SH-SY5Y (cell line): ENCODE measurements around the gene DOC2A.

Source experiments
- GATA2 ChIP-seq: IDR thresholded peaks from 2 replicates; pipeline ENCODE4 v1.6.1; 2011; ENCODE audit warnings: mild to moderate bottlenecking, low read depth, low read length
- GATA3 ChIP-seq: IDR thresholded peaks from 2 replicates; pipeline ENCODE4 v1.6.1; 2011; ENCODE audit warnings: low read depth, mild to moderate bottlenecking, low read length, moderate library complexity

DNA sequence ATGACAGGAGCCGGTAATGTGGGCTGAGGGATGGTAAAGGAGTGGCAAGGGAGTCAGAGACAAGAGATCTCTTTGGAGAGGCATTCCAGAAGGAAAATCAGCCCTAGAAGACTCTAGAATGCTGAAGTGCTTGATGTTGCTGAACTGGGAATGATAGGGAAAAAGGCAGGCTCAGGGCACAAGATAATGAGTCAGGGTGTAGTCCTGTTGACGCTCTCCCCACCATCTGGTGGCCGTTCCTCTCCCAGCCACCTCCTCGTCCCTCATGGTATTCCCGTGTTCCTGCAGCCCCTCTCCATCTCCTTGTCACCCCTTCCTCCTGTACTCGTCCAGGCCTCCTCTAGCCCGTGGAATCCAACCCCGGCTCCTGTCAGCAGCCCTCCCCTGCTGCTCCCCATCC, 43.6 kb upstream of the DOC2A start:
- no peak for TF ChIP-seq GATA2
- no peak for TF ChIP-seq GATA3
